Measurements from ENCODE around the gene ZNF280C.
"Not testable (repeated sequence)": the region's sequence is repeated elsewhere in the genome, so short reads cannot be mapped to it uniquely, and the experiment has no call there.

ZNF280C gene

DNA sequence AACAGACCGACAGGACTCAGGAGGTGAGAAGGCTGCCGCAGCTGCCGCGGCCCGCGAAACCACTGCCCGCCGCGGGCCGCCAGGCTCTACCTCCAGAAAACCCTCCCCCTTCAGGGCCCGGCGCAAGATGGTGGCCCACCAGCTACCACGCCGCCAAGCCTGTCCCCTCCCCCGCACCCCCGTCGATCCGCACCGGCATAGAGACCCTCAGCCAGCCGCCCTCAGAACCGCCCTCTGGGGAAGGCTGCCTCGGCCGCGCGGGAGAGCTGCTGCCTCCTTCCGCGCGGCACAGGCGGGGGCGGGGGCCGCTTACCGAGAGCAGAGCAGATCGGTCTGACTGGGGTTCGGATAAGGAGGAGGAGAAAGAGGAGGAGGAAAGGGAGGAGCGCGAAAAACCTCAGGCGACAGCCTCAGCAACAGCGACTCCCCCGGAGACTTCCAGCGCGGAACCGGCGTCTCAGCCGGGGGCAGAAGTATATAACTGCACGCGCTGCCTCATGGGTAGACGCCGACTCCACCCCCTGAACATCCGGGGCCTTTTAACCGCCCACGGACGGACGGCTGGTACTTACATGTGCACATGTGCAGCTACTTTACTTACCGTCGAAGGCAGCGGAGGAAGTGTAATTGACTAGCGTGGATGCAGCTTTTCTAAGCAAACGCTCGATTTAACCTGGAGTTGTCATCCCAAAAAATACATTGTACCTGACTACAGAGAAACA, at the start of gene ZNF280C:
ZNF280C (minus strand) TSS at position 451 of the 722 bp plus-strand sequence. CDS start 8,450 bp downstream, outside the sequence.
- DNase-seq = peak; percentile 95

DNA sequence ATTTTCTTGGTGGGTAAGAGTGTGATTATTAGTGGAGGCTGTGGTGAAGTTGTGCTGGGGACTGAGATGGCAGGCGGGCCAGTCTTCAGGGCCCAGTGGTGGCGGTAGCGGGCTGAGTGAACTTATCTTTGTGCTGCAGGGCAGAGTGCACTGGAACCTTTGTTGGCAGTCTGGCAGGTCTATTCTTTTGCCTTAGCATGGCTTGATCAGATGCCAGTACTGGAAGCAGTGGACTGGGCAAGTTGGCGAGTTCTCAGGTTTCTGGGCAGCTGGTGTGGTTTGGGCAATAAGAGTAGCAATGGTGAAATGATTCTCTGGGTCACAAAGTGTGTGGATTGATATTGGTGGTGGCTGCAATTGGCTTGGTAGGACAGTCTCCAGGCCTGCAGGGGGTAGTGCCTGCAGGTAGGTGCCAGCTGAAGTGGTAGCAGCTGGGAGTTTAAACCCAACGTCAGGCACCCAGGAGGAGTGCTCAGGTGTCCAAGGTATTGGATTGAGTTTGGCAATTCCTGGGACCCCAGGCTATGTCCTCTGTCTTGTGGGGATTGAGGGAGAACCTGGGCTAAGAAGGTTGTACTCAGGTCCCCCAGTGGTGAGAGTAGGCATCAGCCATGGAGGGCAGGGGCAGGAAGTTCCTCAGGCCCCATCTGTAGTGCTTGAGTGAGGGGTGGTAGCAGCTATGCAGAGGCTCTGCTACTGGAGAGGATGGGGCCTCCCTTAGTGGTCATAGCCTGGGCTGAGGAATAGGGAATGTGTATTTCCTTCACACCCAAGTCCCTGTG, 36.1 kb upstream of the ZNF280C start:
- no peak for DNase-seq

DNA sequence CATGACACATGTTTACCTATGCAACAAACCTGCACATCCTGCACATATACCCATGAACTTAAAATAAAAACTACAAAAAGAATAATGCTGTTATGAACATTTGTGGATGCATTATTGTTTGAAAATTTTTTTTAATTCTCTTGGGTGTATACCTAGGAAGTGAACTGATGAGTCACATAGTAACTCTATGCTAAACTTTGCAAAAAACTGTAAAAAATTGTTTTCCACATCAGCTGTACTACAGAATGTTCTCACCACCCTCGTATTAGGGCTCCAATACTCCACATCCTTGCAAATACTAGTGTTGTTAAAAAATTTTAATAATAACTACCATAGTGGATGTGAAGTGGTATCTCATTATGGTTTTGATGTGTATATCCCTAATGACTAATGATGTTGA, 33.3 kb upstream of the ZNF280C start:
- no peak for DNase-seq

DNA sequence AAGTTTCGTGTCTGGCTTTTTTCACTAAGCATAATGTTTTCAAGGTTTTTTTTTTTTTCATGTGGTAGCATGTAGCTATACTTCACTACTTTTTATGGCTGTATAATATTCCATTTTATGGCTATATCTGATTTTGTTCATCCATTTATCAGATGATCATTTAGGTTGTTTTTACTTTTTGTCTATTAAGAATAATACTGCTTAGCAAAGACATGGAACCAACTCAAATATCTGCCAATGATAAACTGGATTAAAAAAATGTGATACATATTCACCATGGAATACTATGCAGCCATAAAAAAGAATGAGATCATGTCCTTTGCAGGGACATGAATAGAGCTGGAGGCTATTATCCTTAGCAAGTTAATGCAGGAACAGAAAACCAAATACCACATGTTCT, 32.7 kb upstream of the ZNF280C start:
- DNase-seq = no peak

- no peak for DNase-seq
Measured at GRCh38 chrX:130300010-130300282, 31.2 kb upstream of the ZNF280C start.

GRCh38 chrX:130299279-130300009, 30.7 kb upstream of the ZNF280C start:
- DNase-seq = peak; percentile 73

GRCh38 chrX:130296743-130297142, 28.0 kb upstream of the ZNF280C start:
- no peak for DNase-seq

GRCh38 chrX:130296297-130296678, 27.6 kb upstream of the ZNF280C start:
- no peak for DNase-seq

DNA sequence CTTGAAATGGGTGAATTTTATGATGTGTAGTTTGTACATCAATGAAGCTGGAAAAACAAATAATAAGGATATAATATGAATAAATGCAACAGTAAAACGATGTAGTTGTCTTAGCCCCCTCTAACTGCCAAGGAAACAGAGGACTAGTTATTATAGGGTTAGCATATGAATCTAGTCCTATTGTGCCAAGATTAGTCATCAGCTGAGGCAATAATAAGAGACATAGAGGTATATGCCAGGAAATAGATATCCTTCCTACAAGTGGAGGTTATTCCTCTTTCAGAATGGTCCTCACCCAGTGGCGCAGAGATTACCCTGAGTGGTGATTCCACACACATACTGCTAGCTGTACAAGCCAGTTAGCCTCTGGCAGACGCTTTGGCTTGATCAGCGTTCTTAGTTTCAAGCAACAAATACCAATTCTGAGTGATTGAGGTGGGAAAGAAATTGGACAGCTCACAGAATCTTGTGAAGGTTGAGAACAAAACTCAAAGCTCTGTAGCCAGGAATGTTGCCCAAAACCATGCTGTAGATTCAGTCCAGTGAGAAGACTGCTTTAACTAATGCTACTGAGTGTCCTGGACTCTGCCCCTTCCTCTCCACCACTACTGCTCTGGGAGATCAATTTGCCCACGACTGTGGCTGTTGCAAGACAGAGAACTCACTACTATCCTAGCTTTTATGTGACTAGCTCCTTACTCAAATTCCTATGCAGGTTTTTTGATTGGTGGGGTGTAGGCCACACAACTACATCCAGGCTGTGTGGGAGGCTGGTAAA, 27.0 kb upstream of the ZNF280C start:
- no peak for DNase-seq

- DNase-seq = no peak
Measured at GRCh38 chrX:130287071-130287770, 18.5 kb upstream of the ZNF280C start.

DNA sequence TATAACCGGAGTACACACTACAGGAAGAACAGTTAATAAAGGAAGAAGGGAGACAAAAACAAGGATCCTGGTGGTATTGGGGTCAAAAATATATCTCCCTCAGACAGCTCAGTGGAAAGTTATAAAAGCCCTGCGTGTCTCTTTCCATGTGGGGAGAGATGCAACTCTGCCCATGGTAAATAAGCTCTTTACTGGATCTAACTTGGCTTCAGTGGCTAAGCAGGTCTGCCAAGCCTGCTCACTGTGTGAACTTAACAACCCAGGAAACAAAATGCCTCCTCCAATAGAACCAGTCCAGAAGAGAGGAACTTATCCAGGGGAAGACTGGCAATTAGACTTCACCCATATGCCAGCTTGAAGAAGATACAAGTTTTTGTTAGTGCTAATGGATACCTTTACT, 17.0 kb upstream of the ZNF280C start:
- DNase-seq = no peak

DNA sequence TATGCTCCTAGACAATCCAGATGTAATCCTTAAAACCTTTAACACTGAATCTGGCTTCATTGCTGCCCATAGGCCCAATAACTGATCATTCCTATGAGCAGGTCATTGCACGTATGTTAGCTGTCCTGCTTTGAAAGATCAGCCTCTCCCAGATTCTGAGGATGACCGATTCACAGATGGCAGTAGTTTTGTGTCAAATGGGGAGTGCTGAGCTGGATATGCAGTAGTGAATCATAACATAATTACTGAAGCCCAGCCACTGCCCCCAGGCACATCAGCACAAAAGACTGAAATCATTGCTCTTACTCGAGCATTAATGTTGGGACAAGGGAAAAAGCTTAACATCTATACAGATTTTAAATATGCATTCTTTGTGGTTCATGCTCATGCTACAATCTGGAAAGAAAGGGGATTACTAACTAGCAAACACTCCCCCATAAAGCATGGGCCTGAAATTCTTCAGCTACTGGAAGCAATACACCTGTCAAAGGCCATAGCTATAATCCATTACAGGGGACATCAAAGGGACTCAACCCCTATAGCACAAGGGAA, 16.4 kb upstream of the ZNF280C start:
- DNase-seq = peak; percentile 41

- DNase-seq = peak; percentile 58
Measured at GRCh38 chrX:130282151-130282550, 13.5 kb upstream of the ZNF280C start.

- no peak for DNase-seq
Measured at GRCh38 chrX:130280901-130281300, 12.2 kb upstream of the ZNF280C start.

- DNase-seq = not testable (repeated sequence)
Measured at GRCh38 chrX:130272253-130272652, 3.6 kb upstream of the ZNF280C start.

- not testable (repeated sequence) for DNase-seq
Measured at GRCh38 chrX:130269391-130269790, 692 bp upstream of the ZNF280C start.

DNA sequence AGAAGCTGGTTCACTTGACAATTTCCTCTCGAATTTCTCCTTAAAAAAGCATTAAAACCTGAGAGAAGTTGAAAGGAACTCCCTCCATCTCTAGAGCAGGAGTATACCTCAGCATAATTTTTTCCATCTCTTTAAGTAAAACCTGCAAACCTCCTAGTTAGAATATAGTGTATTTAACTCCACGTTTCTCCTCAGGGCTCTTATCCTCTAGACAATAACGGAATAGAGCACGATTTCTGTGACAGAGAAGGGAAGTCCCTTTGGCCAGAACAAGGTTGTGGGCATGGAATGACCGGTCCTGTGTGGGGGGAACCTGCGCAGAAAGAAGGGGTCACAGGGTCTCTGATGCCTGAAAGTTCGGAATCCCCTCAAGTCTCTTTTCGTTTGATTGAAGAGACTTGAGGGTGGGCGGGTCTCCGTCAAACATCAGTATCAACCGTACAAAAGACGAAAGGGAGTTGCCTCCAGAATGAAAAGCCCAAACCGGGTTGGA, 697 bp downstream of the ZNF280C start:
- peak; percentile 41 for DNase-seq

- no peak for DNase-seq
Measured at GRCh38 chrX:130264573-130264972, 4.1 kb downstream of the ZNF280C start.

GRCh38 chrX:130263016-130263415, 5.7 kb downstream of the ZNF280C start:
- DNase-seq = no peak

DNA sequence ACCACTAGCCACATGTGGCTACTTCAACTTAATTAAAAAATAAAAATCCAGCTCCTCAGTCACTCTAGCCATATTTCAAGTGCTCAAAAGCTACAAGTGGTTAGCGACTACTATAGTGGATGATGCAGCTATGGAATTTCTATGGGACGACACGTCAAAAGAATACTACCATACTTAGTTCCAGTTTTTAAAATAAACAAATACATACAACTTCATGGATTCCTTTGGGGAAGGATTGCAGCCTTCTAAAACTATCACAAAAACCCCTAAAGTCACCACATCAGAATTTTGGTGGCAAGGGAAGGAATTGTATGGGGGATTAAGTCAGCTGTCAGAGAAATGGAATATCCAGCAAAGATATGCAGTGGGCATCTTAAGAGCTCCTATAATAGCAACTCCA, 6.5 kb downstream of the ZNF280C start:
- no peak for DNase-seq

GRCh38 chrX:130261296-130261893, 7.3 kb downstream of the ZNF280C start:
- no peak for DNase-seq

DNA sequence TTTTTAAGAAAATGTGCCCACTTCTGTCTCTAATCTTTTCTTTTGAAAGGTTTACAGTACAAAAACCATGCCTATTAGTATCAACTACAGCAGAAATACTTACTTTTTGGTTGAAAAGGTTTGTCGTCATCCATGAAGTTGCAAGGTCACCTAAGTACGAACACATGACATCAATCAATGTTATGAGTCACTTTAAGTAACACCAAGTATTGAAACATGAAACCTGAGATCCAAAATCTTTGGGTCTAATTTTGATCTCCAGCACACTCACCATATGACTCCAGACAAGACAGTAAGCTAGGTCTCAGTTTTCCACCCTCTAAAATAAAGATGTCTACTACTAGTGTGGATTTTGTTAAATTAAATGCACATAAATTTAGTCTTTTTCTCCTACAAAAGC, 8.4 kb downstream of the ZNF280C start:
- DNase-seq = peak; percentile 18

Measured in NCI-H69 (cell line).